DOHH2 (cell line): ENCODE measurements around the gene NSMCE4A.

ENCODE experiments used
- EZH2phosphoT487 ChIP-seq: fragments of 200-600 bp; sonication (generic); IDR thresholded peaks from 2 replicates; pipeline ENCODE4 v1.6.1; 2017; ENCODE audit warnings: borderline replicate concordance, mild to moderate bottlenecking, antibody characterized with exemption, low read length, moderate library complexity, mixed read lengths
- TF ChIP-seq, protein P1 (sequence below): fragments of 200-600 bp; sonication (generic); IDR thresholded peaks from one replicate; pipeline ENCODE4 v1.5.1; 2014; ENCODE audit warnings: antibody characterized with exemption, mild to moderate bottlenecking, low read depth, low read length; ENCODE audit not compliant: poor library complexity, severe bottlenecking

DNA sequence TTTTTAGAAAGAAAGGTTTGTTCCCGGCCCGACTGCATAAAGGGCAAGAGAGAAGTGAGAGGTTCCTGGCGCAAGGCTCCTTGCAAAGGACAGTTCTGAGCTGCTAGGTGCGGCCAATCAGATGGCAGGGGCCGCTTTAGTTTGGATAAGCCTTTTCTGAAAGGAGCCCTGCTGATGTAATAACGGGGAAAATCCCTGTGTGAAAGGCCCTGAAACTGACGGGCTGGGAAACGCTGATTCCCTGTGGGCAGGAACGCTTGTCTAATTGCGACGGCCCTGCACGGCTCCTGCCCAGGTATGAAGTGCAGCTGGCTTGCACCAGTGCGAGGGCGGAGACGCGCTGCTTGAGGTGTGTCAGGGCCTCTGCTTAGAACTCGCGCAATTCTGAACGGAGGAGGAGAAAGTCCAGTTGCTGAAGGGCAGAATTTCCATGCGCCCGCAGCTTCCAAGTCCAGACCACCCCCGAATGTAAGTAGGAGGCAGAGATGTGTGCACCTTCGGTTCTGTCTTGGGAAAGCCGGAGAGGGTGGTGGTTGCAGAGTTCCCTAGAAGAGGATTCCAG, 44.5 kb upstream of the NSMCE4A start:
- TF ChIP-seq, protein P1, sequence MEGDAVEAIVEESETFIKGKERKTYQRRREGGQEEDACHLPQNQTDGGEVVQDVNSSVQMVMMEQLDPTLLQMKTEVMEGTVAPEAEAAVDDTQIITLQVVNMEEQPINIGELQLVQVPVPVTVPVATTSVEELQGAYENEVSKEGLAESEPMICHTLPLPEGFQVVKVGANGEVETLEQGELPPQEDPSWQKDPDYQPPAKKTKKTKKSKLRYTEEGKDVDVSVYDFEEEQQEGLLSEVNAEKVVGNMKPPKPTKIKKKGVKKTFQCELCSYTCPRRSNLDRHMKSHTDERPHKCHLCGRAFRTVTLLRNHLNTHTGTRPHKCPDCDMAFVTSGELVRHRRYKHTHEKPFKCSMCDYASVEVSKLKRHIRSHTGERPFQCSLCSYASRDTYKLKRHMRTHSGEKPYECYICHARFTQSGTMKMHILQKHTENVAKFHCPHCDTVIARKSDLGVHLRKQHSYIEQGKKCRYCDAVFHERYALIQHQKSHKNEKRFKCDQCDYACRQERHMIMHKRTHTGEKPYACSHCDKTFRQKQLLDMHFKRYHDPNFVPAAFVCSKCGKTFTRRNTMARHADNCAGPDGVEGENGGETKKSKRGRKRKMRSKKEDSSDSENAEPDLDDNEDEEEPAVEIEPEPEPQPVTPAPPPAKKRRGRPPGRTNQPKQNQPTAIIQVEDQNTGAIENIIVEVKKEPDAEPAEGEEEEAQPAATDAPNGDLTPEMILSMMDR = no peak
- no peak for TF ChIP-seq EZH2phosphoT487
